ENCODE measurements around the gene MYH14. TPM values are rescaled to one million over a fixed set of nuclear protein-coding genes. Genes with fewer than 3 reads are reported as not detected.

The MYH14 gene
- total RNA-seq, 4 donors from 2014 or later: 8.0 to 12.8 (median 10.3) TPM

DNA sequence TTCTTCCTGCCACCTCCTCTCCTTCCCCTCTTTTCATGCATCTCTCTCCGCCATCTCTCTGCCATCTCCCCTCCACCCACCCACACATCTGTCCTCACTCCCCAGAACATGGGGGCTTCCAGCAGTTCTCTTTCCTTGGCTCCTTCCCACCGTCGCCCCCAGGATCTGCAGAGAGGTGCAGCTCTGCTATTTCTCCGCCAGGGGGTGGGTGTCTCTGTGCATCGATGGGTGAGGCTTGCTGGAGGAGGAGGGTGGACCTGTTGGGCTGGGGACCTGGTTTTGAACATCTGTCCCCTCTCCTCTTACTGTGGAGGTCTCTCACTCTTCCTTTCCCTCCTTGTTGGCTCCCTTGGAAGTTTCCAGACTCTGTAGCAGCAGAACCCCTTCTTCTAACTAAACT, 51.7 kb downstream of the MYH14 start:
- no peak for TF ChIP-seq CTCF (IDR thresholded peaks at IDR 0.05)
- no peak for DNase-seq (ENCODE audit: low spot score)
- ATAC-seq (ENCODE audit: low FRiP score): no peak

- DNase-seq (ENCODE audit: low spot score) (no peak), ATAC-seq (ENCODE audit: low FRiP score) (no peak)
- no peak for TF ChIP-seq CTCF (IDR thresholded peaks at IDR 0.05)
Observed at GRCh38 chr19:50257141-50257540, 53.7 kb downstream of the MYH14 start.

- TF ChIP-seq CTCF (IDR thresholded peaks at IDR 0.05): no peak
- DNase-seq (ENCODE audit: low spot score): no peak
- no peak for ATAC-seq (ENCODE audit: low FRiP score)
Observed at GRCh38 chr19:50258918-50259372, 55.5 kb downstream of the MYH14 start.

DNA sequence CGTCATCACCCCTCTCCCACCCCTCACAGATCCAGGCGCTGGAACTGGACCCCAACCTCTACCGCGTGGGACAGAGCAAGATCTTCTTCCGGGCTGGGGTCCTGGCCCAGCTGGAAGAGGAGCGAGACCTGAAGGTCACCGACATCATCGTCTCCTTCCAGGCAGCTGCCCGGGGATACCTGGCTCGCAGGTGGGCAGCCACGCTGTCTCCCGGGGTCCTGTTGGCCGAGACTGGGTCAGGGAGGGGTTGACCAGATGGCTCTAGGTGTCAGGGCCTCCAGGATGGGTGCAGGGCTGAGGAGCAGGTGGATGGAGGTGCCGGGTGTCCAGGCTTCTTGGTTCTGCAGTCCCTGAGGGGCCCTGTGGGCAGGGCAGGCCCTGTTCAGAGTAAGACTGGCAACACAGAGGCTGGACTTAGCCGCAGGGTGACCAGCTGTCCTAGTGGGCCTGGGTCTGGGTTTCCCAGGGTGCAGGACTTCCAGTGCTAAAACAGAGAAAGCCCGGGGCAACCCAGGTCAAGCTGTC, 58.1 kb downstream of the MYH14 start:
- ATAC-seq (ENCODE audit: low FRiP score): no peak
- DNase-seq (ENCODE audit: low spot score): no peak
- TF ChIP-seq CTCF (IDR thresholded peaks at IDR 0.05): no peak

DNA sequence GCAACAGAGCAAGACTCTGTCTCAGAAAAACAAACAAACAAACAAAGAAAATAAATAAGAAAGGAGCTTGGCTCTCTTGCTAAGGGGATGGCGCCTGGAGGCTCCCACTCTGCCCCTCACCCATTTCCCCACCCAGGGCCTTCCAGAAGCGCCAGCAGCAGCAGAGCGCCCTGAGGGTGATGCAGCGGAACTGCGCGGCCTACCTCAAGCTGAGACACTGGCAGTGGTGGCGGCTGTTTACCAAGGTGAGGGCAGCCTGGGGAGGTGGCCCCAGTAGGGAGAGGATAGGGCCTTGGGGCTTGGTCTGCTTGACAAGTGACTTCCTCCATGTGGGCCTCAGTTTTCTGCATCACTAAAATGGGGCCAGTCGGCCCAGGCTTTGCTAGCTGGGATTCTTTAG, 59.8 kb downstream of the MYH14 start:
- no peak for TF ChIP-seq CTCF (IDR thresholded peaks at IDR 0.05)
- ATAC-seq (ENCODE audit: low FRiP score): no peak
- no peak for DNase-seq (ENCODE audit: low spot score)

DNA sequence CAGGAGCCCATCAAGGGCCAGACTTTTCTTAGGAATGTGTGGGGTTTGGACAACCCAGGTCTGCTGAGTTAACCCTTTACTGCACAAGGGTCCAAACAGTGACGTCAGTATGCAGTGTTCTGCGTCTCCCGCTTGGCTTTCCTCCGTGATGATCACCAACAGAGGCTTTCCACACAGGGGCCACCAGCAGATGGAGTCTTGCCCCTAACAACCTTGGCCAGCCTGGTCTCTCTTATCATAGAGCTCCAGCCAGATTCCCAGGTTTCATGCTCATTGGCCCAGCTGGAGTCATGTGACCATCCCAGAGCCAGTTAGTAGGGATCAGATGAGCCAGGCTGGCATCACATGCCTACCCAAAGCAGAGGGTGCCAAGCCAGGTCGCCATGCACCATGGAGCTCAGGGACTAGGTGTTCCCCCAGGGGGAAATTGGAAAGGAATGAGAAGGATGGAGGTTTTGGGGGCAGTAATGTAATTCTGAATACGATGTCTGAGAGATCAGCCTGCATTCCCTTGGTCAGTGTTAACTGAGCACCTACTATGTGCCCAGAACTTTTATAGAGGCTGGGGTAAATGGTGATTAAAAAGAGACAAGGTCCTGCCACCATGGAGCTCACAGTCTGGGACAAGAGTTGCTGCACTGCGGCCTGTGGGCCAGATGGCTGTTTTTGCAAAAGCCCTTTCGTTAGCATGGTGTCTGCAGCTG, 61.2 kb downstream of the MYH14 start:
- DNase-seq (ENCODE audit: low spot score) (no peak), ATAC-seq (ENCODE audit: low FRiP score) (no peak)

More for the DNA sequence above, 61.2 kb downstream of the MYH14 start:
- TF ChIP-seq CTCF (IDR thresholded peaks at IDR 0.05): no peak

Measured in omental fat pad (tissue), 4 donors.